HG03432 (cell line): ENCODE measurements around the gene COPE.

Experiments
- ATAC-seq: cut with Tn5 transposase; IDR thresholded peaks from one replicate; pipeline ENCODE4 v1.9.1; 2021; ENCODE audit warnings: mild to moderate bottlenecking, moderate library complexity; ENCODE audit not compliant: unreplicated experiment

Gene COPE

DNA sequence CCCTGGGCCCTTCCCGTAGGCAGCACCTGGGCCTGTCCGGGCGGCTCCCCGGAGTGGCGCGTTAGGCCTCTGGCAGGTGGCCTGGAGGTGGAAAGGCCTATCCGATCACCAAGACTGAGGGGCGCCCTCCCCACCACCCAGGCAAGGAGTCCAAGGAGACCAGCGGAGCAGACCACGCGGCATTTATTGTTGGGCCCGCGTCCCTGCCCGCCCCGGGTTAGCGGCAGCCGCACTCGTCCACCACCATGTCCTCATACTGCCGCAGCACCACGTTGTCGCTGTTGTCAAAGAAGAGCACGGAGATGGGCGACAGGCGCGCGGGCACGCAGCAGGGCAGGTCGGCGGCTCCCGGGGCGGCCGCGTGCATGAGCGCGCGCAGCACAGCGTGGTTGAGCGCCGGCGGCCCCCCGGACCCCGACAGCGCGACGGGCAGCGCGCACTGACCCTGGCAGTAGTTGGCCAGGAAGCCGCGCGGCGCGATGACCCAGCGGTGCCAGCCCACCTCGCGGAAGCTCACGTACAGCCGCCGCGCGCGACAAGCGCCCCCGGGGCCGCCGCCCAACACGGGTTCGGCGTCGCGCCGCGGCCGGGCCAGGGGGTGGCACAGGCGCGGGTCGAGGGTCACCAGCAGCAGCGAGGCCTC, 50.7 kb downstream of the COPE start:
- no peak for ATAC-seq

DNA sequence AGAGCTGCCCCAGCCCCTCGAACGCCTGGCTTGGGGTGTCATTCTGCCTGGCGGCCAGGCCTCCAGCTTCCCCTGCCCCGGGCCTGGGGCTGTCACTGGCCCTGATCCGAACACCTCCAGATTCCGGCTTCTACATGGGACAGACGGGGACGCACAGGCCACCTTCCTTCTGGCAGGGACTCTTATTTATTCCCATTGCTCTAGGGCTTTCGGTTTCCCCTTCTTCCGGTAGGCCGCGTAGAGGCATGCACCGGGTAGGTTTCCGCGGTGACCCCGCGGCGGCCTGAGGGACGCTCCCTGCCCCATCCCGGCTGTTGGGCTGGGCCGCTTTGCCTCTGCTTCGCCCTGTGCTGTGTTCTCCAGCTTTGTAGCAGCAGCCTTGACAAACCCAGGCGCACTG, 51.4 kb downstream of the COPE start:
- ATAC-seq, result no peak

DNA sequence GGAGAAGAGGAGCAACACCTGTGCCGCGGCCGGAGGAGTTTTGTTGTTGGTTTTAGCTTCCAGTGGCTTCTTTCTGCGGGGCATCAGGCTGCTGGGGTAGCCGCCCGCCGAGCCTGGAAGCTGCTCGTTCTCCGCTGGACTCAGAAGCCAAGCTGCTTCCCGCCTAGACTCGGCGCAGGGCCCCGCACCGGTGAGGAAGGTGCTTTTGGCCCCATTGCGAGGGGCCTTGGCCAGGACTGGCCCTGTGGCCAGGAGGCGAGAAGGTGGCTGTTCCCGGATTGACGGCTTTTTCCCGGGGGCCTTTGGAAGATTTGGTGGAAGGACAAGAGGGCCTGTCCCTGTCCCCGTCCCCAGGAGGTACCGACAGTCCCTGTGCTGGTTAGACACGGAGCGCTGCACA, 52.0 kb downstream of the COPE start:
- no peak for ATAC-seq

DNA sequence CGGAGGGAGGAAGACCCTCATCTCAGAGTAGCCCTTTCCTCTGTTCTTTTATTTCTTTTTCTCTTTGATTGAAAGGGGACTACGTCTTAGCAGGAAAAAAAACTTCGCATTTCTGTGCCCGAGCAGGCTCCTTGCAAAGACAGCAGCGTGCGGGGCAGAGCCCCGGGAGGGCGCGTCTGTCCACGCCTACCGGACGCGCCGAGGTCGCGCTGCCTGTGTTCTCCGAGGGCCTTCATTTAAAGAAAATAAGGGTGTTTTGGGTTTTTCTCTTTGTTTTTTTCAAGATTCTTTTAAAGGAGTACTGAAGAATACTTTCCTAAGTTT, 52.4 kb downstream of the COPE start:
- ATAC-seq, result no peak

DNA sequence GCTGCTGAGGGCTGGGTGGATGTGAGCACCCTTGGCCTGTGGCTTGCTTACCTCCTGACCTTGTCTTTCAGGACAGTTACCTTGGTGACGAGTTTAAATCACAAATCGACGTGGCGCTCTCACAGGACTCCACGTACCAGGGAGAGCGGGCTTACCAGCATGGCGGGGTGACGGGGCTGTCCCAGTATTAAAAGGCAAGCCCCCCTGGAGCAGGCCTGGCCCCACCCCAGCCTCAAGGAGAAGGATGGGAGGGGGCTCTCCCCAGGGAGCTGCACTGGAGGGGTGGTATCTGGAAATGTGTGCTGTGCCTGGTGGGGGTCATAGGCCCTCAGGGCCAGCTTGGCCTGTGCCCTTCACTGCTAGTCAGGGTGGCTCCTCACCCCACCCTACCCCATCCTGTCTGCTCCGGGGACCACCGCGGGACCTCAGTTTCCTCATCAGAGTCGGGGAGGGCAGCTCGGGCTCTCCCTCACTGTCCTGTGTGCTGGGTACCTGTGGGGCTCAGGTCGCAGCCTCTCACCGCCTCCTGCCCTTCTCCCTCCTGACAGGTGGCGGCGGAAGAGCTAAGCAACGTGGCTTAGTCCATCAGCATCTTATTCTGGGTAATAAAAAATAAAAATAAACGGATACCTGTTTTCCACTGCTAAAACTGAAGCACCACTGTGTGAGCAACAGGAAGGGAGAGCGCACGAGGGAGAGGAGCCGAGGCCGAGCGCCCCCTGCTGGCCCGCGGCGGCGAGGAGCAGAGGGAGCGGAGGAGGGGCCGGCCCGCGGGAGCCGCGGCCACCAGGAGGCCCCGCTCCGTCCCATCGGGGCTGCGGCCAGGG, 53.0 kb downstream of the COPE start:
- ATAC-seq, result peak; percentile 57

DNA sequence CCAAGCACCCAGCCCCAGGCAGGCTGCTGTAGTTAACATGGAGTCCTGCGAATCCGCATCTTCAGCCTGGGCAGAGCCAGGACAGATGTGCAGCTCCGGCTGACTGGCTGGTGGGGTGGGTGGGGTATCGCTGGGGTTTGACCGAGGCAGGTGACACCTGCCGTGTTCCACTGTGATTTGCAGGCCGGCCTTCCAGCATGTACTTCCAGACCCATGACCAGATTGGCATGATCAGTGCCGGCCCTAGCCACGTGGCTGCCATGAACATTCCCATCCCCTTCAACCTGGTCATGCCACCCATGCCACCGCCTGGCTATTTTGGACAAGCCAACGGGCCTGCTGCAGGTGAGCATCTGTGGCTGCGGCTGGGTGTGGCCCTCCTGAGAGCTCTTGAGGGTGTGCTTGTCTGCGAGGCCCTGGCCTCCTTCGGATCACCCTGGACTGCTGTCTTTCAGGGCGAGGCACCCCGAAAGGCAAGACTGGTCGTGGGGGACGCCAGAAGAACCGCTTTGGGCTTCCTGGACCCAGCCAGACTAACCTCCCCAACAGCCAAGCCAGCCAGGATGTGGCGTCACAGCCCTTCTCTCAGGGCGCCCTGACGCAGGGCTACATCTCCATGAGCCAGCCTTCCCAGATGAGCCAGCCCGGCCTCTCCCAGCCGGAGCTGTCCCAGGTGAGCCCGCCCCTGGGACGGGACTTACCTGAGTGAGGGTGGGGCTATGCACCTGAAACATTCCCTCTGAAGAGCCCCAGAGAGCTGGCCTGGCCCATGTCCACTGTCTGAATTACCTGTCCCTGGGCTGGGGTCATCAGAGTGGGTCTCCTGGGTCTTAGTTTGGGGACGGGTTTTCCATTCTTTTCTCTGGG, 53.8 kb downstream of the COPE start:
- ATAC-seq, result no peak

DNA sequence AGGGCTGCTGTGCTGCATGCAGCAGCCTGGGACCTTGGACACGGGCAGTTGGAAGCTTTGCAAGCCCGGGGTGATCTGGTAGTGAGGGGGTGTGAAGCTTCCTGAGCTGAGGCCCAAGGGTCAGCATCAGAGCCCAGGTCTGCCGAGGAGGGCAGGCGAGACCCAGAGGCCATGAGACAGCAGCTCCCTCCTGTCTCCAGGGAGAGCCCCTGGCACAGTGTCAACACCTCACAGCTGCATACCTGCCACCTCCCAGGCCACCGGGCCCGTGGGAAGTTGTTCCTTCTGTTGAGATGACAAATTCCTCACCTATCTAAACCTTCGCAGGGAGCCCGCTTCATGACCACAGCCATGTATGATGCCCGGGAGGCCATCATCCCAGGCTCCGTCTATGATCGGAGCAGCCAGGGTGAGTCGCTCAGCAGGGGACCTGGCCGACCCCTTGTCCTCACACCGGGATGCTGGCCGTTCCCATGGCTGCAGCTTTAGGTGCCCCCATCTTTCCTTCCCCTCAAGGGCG, 55.3 kb downstream of the COPE start:
- no peak for ATAC-seq

DNA sequence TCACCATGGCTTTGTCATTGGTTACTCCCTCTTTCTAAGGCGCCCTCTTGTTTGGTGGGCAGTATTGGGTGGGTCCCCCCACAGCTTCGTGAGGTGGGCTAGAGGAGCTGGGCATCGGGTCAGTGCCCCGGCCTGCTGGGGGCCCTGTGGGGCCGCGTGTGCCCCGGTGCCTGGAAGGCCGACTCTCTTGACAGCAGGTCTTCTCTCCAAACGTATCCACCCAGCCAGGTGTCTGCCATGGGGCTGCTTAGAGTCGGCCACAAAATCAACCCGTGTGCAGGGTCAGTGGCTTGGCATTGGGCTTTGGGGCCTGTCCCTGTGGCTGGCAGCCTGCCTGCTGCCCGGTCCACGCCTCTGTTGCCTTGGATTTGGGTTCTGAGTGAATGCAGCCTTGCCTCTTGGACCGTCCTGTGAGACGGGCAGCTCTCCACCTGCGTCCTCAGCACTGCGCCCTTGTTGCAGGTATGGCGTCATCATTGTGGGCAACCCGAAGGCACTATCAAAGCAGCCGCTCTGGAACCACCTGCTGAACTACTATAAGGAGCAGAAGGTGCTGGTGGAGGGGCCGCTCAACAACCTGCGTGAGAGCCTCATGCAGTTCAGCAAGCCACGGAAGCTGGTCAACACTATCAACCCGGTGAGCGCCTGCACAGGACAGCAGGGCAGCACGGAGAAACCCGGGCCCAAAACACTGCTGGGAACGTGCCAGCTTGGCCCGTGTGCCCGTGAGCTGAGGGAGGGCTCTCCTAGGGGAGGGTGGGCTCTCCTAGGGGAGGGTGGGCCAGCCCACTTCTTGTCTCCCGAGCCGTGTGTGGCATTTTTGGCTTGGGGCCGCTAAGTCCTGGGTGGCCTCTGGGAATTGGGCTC, 56.0 kb downstream of the COPE start:
- ATAC-seq, result no peak

DNA sequence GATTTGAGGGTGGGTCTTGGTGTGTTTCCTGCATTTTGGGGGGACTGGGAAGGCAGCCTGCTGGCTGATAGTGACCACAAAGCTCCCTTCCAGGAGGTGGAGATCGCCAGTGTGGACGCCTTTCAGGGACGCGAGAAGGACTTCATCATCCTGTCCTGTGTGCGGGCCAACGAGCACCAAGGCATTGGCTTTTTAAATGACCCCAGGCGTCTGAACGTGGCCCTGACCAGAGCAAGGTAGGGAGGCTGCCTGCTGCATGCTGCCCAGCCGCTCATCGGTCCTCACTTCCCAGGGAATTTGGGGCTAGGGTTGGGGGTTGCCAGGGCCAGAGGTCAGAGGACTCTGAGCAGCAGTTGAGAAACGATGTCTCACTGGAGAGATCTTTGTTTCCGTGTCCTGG, 57.3 kb downstream of the COPE start:
- ATAC-seq, result no peak

DNA sequence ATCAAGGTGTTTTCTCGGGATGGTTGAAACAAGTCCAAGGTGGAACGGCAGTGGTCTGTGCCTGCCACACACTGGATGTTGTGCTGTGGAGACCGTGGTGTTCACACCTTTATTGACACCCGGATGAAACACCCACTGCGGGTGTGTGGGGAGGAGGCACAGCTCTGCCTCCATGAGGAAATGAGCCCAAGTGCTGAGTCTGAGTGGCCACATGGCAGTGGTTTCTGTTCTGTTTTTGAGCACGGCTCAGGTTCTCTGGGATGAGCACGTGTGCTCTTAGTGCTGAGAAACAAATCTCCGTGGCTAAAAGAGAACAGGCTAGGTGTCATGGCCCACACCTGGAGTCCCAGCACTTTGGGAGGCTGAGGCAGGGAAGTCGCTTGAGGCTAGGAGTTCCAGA, 58.0 kb downstream of the COPE start:
- ATAC-seq, result no peak

DNA sequence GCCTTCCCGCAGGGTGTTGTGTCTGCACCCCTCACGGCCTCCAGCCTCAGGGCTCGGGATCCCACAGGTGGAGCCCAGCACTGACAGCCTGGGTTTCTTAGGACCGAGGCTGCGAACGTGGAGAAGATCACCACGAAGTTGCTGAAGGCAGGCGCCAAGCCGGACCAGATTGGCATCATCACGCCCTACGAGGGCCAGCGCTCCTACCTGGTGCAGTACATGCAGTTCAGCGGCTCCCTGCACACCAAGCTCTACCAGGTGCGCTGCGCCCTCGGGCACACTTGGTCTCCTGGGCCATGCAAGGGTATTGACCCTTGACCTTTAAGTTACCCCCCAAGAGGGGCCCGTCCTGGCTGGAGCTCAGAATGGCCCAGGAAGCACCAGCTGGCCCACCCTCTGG, 58.5 kb downstream of the COPE start:
- ATAC-seq, result no peak

DNA sequence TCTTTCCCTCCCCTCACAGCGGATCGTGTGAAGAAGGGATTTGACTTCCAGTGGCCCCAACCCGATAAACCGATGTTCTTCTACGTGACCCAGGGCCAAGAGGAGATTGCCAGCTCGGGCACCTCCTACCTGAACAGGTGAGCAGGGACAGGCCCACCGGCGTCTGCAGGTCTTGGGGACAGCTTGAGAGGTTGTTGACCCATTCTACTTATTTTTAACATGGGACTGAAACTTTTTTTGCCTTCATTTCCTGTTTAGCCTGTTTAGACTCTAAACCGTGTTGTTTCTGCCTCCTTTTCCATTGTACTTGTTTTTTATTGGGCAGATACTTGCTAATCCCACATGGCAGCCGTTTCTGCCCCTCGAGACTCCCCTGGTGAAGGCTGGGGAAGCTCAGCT, 58.9 kb downstream of the COPE start:
- ATAC-seq, result no peak

DNA sequence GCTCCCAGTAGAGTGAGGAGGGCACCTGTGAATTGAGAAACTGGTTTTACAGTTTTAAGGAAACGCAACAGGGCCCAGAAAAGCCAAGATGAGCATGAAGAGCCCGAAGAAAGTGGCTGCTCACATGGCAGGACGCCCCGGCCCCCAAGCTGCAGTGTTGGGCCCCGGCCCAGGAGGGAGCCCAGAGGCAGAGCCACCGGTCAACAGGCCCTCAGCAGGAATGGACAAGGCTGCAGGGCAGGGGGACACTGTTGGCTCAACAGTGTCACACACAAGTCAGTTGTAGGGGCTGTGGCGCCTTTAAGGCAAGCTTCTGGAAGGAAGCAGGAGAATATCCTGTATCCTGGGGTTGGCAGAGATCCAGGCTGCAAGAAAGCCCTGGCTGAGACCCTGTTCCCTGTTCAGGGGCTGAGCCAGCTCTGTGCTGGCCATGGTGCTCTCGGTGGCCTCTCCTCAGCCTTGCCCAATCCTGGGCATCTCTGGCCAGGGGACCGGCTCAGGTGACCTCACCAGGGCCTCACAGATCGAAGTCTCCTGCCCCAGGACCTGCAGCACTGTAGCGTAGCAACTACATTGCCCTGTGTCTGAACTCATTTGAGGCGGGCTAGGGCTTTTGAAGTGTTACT, 59.4 kb downstream of the COPE start:
- no peak for ATAC-seq

DNA sequence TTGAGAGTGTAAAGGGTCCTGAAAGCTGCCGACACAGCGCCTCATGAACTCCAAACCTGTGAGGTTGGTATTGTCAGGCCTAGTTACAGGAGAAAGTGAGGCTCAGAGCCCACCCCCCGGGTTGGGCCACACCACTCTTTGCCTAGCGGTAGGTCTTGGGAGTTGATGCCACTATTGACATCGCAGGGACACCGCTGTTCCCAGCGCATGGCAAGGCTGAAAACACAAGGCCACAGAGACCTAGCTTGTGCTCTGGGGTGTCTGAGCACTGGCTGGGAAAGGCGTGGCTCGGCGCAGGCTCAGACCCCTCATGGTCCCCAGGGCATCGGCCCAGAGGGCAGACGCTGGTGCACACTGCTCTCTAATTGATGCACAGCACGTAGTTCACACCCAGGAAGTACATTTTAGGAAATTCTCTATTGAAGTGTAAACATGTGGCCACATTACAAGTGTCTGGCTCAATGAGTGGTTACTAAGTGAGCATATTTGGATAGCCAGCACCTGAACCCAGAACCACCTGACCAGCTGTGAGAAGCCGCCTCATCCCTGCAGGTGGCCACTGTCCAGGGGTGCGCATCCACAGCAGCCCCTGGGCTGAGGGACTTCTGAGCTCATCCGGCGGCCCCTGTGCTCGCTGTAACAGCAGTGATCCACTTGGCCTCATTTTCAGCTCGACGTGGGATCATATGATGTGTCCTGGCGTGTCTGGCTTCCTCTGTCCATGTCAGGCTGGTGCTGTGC, 60.1 kb downstream of the COPE start:
- no peak for ATAC-seq

DNA sequence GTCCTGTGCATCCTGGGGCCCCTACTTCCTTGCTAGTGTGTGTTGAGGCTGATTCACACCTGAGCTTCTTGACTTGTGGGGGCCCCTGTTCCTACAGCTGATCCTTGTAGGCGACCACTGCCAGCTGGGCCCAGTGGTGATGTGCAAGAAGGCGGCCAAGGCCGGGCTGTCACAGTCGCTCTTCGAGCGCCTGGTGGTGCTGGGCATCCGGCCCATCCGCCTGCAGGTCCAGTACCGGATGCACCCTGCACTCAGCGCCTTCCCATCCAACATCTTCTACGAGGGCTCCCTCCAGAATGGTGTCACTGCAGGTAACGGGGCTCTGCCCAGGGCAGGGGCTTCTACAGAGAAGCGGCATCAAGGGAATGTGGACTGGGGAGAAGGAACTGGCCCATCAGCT, 62.0 kb downstream of the COPE start:
- ATAC-seq, result no peak

DNA sequence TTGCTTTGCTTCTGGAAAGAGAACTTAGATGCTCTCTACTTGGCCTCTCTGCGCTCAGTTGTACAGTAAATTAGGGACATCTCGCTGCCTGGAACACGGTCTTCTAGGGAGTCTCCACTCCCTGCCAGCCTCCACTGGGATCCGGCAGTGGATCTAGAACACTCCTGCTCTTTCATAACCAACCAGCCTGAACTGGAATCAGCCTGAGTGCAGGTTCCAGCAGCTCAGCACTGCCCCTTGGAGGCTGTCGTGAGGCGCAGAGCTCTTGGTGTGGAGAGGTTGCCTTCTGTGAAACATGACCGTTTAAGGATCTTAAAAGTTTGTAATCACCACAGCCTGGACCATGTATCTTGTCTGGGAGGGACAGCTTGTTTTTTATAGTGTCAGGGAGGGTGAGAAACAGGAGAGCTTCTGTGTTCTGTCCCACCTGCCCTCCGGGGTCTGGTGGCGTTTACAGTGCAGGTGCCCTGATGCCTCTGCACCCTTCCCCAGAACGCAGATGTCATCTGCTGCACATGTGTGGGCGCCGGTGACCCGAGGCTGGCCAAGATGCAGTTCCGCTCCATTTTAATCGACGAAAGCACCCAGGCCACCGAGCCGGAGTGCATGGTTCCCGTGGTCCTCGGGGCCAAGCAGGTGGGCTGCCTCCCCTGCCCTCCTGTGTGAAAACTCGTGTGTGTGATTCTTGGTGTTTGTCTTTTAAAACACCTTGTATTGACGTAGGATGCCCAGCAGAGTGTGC, 62.6 kb downstream of the COPE start:
- no peak for ATAC-seq

DNA sequence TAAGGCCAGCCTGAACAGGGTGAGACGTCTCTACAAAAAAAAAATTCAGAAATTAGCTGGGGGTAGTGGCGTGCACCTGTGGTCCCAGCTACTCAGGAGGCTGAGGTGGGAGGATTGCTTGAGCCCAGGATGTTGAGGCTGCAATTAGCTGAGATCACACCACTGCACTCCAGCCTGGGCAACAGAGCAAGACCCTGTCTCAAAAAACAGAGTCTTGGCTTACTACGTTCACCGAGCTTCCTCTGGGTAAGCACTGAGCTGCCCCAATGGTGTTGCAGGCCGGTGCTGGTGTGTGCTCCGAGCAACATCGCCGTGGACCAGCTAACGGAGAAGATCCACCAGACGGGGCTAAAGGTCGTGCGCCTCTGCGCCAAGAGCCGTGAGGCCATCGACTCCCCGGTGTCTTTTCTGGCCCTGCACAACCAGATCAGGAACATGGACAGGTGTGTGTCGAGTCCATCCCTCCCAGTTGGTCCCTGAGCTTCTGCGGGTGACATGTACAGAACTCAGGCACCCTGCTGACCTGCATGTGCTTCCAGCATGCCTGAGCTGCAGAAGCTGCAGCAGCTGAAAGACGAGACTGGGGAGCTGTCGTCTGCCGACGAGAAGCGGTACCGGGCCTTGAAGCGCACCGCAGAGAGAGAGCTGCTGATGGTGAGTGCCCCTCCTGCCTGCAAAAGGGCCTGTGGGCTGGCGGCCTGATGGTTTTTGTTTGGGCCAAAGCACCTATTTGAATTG, 63.4 kb downstream of the COPE start:
- ATAC-seq, result no peak

DNA sequence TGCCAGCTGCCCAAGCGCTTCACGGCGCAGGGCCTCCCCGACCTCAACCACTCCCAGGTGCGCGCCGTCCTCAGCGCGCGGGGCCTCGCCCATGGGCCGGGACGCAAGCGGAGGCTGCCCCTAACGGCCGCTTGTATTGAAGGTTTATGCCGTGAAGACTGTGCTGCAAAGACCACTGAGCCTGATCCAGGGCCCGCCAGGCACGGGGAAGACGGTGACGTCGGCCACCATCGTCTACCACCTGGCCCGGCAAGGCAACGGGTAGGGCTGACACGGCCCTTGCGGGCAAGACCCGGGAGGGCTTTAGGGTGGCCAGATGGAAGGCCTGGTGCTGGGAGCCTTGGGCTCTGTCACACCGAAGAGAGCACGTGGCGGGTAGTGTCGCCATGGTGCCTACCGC, 64.2 kb downstream of the COPE start:
- ATAC-seq, result no peak
